ENCODE data around the gene CDR2.
A peak's percentile ranks its signal among the peaks of the same experiment; 100 is the strongest.

The CDR2 gene

DNA sequence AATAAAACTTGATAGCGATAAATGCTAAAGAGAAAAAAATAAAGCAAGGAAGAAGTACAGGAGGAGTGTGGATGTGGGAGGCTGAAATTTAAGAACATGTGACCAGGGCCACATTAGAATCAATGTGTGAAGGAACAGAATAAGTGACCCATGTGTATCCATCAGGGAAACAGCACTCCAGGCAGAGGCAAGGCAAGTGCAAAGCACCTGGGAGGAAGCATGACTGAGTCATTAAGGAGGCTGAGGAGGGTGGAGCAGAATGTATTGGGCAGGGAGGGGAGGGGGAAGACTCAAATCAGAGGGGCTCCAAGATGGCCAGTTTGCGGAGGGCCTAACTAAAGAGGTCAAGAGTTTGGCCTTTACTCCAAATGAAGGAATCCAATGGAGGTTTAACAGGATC is 8.0 kb downstream of the CDR2 start:
- H3K9me3 ChIP-seq (ENCODE audit: control insufficient read depth, low read length): no peaks in the 10 kb centered on the region
- peaks cover 7% of the 10 kb centered on the region for H3K4me1 ChIP-seq (ENCODE audit: control insufficient read depth, insufficient read depth, low read length, poor library complexity, severe bottlenecking)
- no peak overlapping the region for H3K4me3 ChIP-seq (ENCODE audit: extremely low read depth, insufficient read depth, low read length, poor library complexity, severe bottlenecking)
- 95 to 100% methylated on average over 1 to 2 of the region's 2 CpGs for WGBS, 2 experiments (ENCODE audit: insufficient coverage in 2 of 2)
- H3K27ac ChIP-seq (ENCODE audit: low read depth, low read length, severe bottlenecking): no peak overlapping the region
- H3K36me3 ChIP-seq (ENCODE audit: control insufficient read depth, insufficient read depth, low read length): peaks cover 63% of the 10 kb centered on the region

GRCh38 chr16:22364241-22364640 is 10.2 kb downstream of the CDR2 start:
- H3K4me1 ChIP-seq (ENCODE audit: control insufficient read depth, insufficient read depth, low read length, poor library complexity, severe bottlenecking): no peaks in the 10 kb centered on the region
- no peaks in the 10 kb centered on the region for H3K9me3 ChIP-seq (ENCODE audit: control insufficient read depth, low read length)
- peaks cover 65% of the 10 kb centered on the region for H3K36me3 ChIP-seq (ENCODE audit: control insufficient read depth, insufficient read depth, low read length)
- no peak overlapping the region for H3K4me3 ChIP-seq (ENCODE audit: extremely low read depth, insufficient read depth, low read length, poor library complexity, severe bottlenecking)
- H3K27ac ChIP-seq (ENCODE audit: low read depth, low read length, severe bottlenecking): no peak overlapping the region
- WGBS, 2 experiments (ENCODE audit: insufficient coverage in 2 of 2): no CpG with 5 or more reads among the region's 2 CpGs

- WGBS, 2 experiments (ENCODE audit: insufficient coverage in 2 of 2): 90 to 91% methylated on average over 5 to 6 of the region's 8 CpGs
- H3K4me3 ChIP-seq (ENCODE audit: extremely low read depth, insufficient read depth, low read length, poor library complexity, severe bottlenecking): no peak overlapping the region
- no peaks in the 10 kb centered on the region for H3K4me1 ChIP-seq (ENCODE audit: control insufficient read depth, insufficient read depth, low read length, poor library complexity, severe bottlenecking)
- H3K9me3 ChIP-seq (ENCODE audit: control insufficient read depth, low read length): no peaks in the 10 kb centered on the region
- H3K36me3 ChIP-seq (ENCODE audit: control insufficient read depth, insufficient read depth, low read length): peaks cover 53% of the 10 kb centered on the region
- peak overlapping the region; percentile 46 for H3K27ac ChIP-seq (ENCODE audit: low read depth, low read length, severe bottlenecking)
These were observed 13.3 kb downstream of the CDR2 start for GRCh38 chr16:22360963-22361659.

DNA sequence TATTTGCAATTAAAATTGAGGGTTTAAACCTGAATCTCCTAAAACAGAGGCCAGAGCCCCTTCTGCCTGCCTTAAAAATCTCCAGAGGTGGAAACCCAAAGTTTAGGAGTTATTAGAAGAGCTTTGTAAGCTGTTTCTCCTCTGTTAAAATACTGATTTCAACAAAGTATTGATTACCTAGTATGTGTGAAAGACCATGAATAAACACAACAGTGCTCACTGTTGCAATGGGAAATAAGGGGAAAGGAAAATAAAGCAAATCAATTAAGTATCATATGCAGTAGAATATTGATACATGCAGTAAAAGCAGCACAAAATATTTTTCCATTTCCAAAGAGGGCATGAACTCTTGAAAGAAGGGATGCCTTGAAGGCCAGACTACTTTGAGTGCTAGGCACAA is 14.7 kb downstream of the CDR2 start:
- no peaks in the 10 kb centered on the region for H3K9me3 ChIP-seq (ENCODE audit: control insufficient read depth, low read length)
- H3K4me3 ChIP-seq (ENCODE audit: extremely low read depth, insufficient read depth, low read length, poor library complexity, severe bottlenecking): no peak overlapping the region
- H3K4me1 ChIP-seq (ENCODE audit: control insufficient read depth, insufficient read depth, low read length, poor library complexity, severe bottlenecking): no peaks in the 10 kb centered on the region
- peaks cover 57% of the 10 kb centered on the region for H3K36me3 ChIP-seq (ENCODE audit: control insufficient read depth, insufficient read depth, low read length)
- no peak overlapping the region for H3K27ac ChIP-seq (ENCODE audit: low read depth, low read length, severe bottlenecking)

GRCh38 chr16:22358000-22358399 is 16.4 kb downstream of the CDR2 start:
- WGBS, 2 experiments (ENCODE audit: insufficient coverage in 2 of 2): 100% methylated on average over 1 of the region's 1 CpG

GRCh38 chr16:22357635-22357971 is 16.8 kb downstream of the CDR2 start:
- H3K4me3 ChIP-seq (ENCODE audit: extremely low read depth, insufficient read depth, low read length, poor library complexity, severe bottlenecking): no peak overlapping the region
- peak overlapping the region; percentile 47 for H3K27ac ChIP-seq (ENCODE audit: low read depth, low read length, severe bottlenecking)
- peaks cover 12% of the 10 kb centered on the region for H3K4me1 ChIP-seq (ENCODE audit: control insufficient read depth, insufficient read depth, low read length, poor library complexity, severe bottlenecking)
- WGBS, 2 experiments (ENCODE audit: insufficient coverage in 2 of 2): no CpG with 5 or more reads among the region's 1 CpG
- H3K36me3 ChIP-seq (ENCODE audit: control insufficient read depth, insufficient read depth, low read length): peaks cover 45% of the 10 kb centered on the region
- no peaks in the 10 kb centered on the region for H3K9me3 ChIP-seq (ENCODE audit: control insufficient read depth, low read length)

More at GRCh38 chr16:22358000-22358399, 16.4 kb downstream of the CDR2 start:
- no peak overlapping the region for H3K4me3 ChIP-seq (ENCODE audit: extremely low read depth, insufficient read depth, low read length, poor library complexity, severe bottlenecking)
- peaks cover 45% of the 10 kb centered on the region for H3K36me3 ChIP-seq (ENCODE audit: control insufficient read depth, insufficient read depth, low read length)
- peaks cover 12% of the 10 kb centered on the region for H3K4me1 ChIP-seq (ENCODE audit: control insufficient read depth, insufficient read depth, low read length, poor library complexity, severe bottlenecking)
- H3K9me3 ChIP-seq (ENCODE audit: control insufficient read depth, low read length): no peaks in the 10 kb centered on the region
- H3K27ac ChIP-seq (ENCODE audit: low read depth, low read length, severe bottlenecking): peak overlapping the region; percentile 47

GRCh38 chr16:22356930-22357634 is 17.3 kb downstream of the CDR2 start:
- Histone ChIP-seq H3K4me1 (ENCODE audit: control insufficient read depth, insufficient read depth, low read length, poor library complexity, severe bottlenecking) (peaks cover 12% of the 10 kb centered on the region), H3K4me3 (ENCODE audit: extremely low read depth, insufficient read depth, low read length, poor library complexity, severe bottlenecking) (no peak overlapping the region), H3K36me3 (ENCODE audit: control insufficient read depth, insufficient read depth, low read length) (peaks cover 45% of the 10 kb centered on the region), H3K27ac (ENCODE audit: low read depth, low read length, severe bottlenecking) (no peak overlapping the region), H3K9me3 (ENCODE audit: control insufficient read depth, low read length) (no peaks in the 10 kb centered on the region)
- WGBS, 2 experiments (ENCODE audit: insufficient coverage in 2 of 2): 98 to 100% methylated on average over 3 of the region's 7 CpGs

DNA sequence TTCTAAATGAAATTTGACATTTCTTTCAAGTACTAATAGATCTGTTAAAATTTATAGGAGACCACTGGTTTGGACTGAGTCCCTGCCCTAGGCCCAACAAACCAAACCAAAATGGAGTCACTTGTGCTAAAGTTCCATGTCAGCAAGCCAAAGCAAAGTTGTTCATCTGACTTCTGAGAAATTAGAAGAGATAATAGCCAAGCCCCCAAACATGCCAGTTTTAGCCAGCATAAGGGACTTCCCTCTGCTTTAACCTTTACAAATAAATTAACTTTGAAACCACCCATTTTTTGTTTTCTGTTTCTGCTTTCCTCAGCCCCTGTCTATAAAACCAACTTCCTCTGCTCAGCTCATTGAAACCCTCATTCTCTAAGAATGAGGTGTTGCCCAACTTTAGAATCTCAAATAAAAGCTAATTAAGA is 18.9 kb downstream of the CDR2 start:
- Histone ChIP-seq H3K36me3 (ENCODE audit: control insufficient read depth, insufficient read depth, low read length) (peaks cover 48% of the 10 kb centered on the region), H3K9me3 (ENCODE audit: control insufficient read depth, low read length) (no peaks in the 10 kb centered on the region), H3K4me3 (ENCODE audit: extremely low read depth, insufficient read depth, low read length, poor library complexity, severe bottlenecking) (no peak overlapping the region), H3K4me1 (ENCODE audit: control insufficient read depth, insufficient read depth, low read length, poor library complexity, severe bottlenecking) (peaks cover 12% of the 10 kb centered on the region), H3K27ac (ENCODE audit: low read depth, low read length, severe bottlenecking) (no peak overlapping the region)

- H3K36me3 ChIP-seq (ENCODE audit: control insufficient read depth, insufficient read depth, low read length): peaks cover 55% of the 10 kb centered on the region
- no peak overlapping the region for H3K4me3 ChIP-seq (ENCODE audit: extremely low read depth, insufficient read depth, low read length, poor library complexity, severe bottlenecking)
- 79 to 89% methylated on average over 3 to 4 of the region's 5 CpGs for WGBS, 2 experiments (ENCODE audit: insufficient coverage in 2 of 2)
These were observed 20.4 kb downstream of the CDR2 start for GRCh38 chr16:22353933-22354541.

GRCh38 chr16:22353191-22353919 is 21.1 kb downstream of the CDR2 start:
- Histone ChIP-seq H3K4me1 (ENCODE audit: control insufficient read depth, insufficient read depth, low read length, poor library complexity, severe bottlenecking) (peaks cover 12% of the 10 kb centered on the region), H3K36me3 (ENCODE audit: control insufficient read depth, insufficient read depth, low read length) (peaks cover 61% of the 10 kb centered on the region), H3K27ac (ENCODE audit: low read depth, low read length, severe bottlenecking) (no peak overlapping the region), H3K4me3 (ENCODE audit: extremely low read depth, insufficient read depth, low read length, poor library complexity, severe bottlenecking) (no peak overlapping the region), H3K9me3 (ENCODE audit: control insufficient read depth, low read length) (no peaks in the 10 kb centered on the region)
- WGBS, 2 experiments (ENCODE audit: insufficient coverage in 2 of 2): 33 to 43% methylated on average over 1 of the region's 3 CpGs

More at GRCh38 chr16:22353933-22354541, 20.4 kb downstream of the CDR2 start:
- Histone ChIP-seq H3K4me1 (ENCODE audit: control insufficient read depth, insufficient read depth, low read length, poor library complexity, severe bottlenecking) (peaks cover 12% of the 10 kb centered on the region), H3K9me3 (ENCODE audit: control insufficient read depth, low read length) (no peaks in the 10 kb centered on the region), H3K27ac (ENCODE audit: low read depth, low read length, severe bottlenecking) (no peak overlapping the region)
